Measurements from ENCODE around the gene TEX26.

GRCh38 chr13:30998136-30999088, 66.0 kb downstream of the TEX26 start:
- TF ChIP-seq CTCF (IDR thresholded peaks at IDR 0.05) (no peak), POLR2A (IDR thresholded peaks at IDR 0.05) (no peak)
